HG02571 (cell line): ENCODE results near the gene S100A11.

Experiments
- ATAC-seq: cut with Tn5 transposase; IDR thresholded peaks from one replicate; pipeline ENCODE4 v1.9.1; 2021; ENCODE audit warnings: mild to moderate bottlenecking, moderate library complexity; ENCODE audit not compliant: unreplicated experiment

The S100A11 gene

GRCh38 chr1:151985768-151986167, 51.0 kb downstream of the S100A11 start:
- no peak for ATAC-seq

GRCh38 chr1:151985270-151985669, 51.5 kb downstream of the S100A11 start:
- ATAC-seq = no peak

- peak; percentile 63 for ATAC-seq
These were observed 52.4 kb downstream of the S100A11 start for GRCh38 chr1:151984313-151984956.
